ENCODE measurements around the gene YEATS2. TPM values are rescaled to one million over a fixed set of nuclear protein-coding genes. Genes with fewer than 3 reads are reported as not detected.

Gene YEATS2
- total RNA-seq, 2 donors from 2014 or later = 51.1 to 66.1 TPM

- Mint-ChIP-seq H3K4me3 (no peak overlapping the region), H3K4me1 (ENCODE audit: low read depth in 2 of 2) (peaks cover 0 to 7% of the 10 kb centered on the region in 2 donors), H3K36me3 (no peaks in the 10 kb centered on the region), H3K27ac (no peak overlapping the region), H3K9me3 (no peaks in the 10 kb centered on the region), H3K27me3 (no peaks in the 10 kb centered on the region)
- DNase-seq (ENCODE audit: low spot score) (no peak), ATAC-seq (no peak)
Observed at GRCh38 chr3:183816681-183817510, 119.3 kb downstream of the YEATS2 start.

GRCh38 chr3:183817639-183818038 is 120.0 kb downstream of the YEATS2 start:
- H3K27me3 Mint-ChIP-seq = no peaks in the 10 kb centered on the region
- no peaks in the 10 kb centered on the region for H3K9me3 Mint-ChIP-seq
- H3K36me3 Mint-ChIP-seq = no peaks in the 10 kb centered on the region
- no peak for DNase-seq (ENCODE audit: low spot score)
- peaks cover 0 to 7% of the 10 kb centered on the region in 2 donors for H3K4me1 Mint-ChIP-seq (ENCODE audit: low read depth in 2 of 2)
- no peak overlapping the region for H3K4me3 Mint-ChIP-seq
- ATAC-seq = no peak
- H3K27ac Mint-ChIP-seq = no peak overlapping the region

DNA sequence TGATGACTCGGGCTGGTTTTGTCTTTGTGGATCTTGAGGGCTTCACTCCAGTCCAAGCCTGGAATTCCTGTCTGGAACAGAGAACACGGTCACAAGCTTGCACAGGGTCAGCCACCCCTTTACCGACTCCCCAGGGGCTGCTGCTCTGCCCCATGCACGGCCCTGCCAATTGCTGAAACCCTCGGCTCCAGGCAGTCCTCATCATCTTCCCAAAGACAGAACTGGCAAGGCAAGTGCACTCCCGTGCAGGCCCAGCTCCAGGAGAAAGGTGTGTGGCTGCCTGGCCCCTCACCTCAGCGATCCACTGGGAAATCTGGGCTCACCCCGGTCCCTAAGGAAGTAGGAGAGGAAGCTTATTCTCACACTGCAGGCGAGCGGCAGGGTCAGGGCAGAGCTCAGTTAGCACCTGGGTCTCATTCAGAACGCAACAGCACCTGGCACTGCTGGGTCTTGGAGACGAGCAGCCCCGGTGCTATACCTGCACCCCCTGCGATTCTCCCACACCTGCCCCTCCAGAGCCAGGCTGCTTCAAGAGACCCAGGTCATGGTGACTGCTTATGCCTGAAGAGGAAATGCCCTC is 120.5 kb downstream of the YEATS2 start:
- Mint-ChIP-seq H3K4me1 (ENCODE audit: low read depth in 2 of 2) (peaks cover 0 to 7% of the 10 kb centered on the region in 2 donors), H3K9me3 (no peaks in the 10 kb centered on the region), H3K27ac (no peak overlapping the region), H3K27me3 (no peaks in the 10 kb centered on the region), H3K36me3 (no peaks in the 10 kb centered on the region), H3K4me3 (no peak overlapping the region)
- no peak for DNase-seq (ENCODE audit: low spot score)
- ATAC-seq = no peak

DNA sequence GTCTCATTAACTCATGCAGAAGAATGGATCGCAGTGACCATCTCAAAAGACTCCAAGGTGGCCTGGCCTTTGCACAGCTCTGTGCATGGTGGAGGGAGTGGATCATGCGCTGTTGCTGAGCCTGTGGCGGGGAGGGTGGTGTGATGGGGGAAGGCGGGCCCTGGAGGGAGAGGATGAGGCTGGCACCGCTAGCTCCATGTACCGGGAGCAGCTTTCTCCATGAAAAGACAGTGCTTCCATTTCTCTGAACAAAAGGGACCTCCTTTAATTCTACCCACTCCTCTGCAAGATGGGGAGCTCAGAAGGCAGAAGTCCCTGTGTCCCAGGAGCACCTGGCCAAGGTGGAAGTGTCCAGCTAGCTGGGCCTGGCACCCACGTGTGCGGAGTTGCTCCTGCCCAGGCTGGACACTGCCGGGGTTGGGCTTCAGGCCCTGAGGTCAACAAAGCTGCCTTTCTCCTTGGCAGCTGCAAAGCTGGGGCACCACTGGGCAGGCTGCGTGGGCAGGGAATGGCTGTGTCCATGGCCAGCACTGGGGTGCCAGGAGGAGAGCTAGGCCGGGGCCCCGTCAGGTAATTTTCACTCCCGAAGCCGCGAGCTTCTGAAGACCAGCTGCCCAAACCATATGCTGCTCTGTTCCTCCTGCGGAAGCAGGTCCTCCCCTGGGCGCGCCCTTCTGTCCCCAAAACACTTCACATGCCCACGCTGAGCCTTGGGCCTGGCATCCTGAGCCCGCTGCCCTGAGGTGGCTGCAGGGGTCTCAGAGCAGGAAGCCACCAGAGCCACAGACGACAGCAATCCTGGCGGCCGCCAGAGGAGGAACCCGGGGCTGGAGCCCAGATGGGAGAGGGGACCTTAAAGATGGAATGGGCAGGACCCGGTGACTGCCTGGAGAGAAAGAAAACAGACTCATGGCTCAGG is 121.4 kb downstream of the YEATS2 start:
- H3K27ac Mint-ChIP-seq = no peak overlapping the region
- H3K4me3 Mint-ChIP-seq = no peak overlapping the region
- H3K36me3 Mint-ChIP-seq = no peaks in the 10 kb centered on the region

DNA sequence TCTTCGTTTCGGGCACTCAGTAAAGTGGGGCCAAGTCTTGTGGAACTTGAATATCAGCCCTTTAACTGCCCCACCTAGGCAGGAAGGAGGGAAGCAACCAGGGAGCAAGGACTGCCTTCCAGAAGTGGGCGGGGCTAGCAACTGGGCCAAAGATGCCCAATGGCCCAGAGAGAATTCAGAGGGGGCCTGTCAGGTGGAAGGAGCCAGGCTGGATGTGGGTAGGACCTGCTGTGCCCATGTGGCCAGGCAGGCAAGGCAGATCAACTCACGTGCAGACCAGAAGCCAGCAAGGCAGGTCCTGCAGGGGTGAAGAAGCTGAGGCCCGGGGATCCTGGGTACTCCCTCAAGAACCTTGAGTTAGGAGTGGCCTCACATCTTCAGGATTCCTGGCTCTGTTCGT is 122.2 kb downstream of the YEATS2 start:
- peaks cover 9 to 14% of the 10 kb centered on the region in 2 donors for H3K4me1 Mint-ChIP-seq (ENCODE audit: low read depth in 2 of 2)
- no peaks in the 10 kb centered on the region for H3K9me3 Mint-ChIP-seq
- no peak for ATAC-seq
- no peak for DNase-seq (ENCODE audit: low spot score)
- no peak overlapping the region for H3K4me3 Mint-ChIP-seq
- H3K36me3 Mint-ChIP-seq = no peaks in the 10 kb centered on the region
- H3K27me3 Mint-ChIP-seq = no peaks in the 10 kb centered on the region
- H3K27ac Mint-ChIP-seq = no peak overlapping the region

More for the DNA sequence above, 121.4 kb downstream of the YEATS2 start:
- Mint-ChIP-seq H3K27me3 (no peaks in the 10 kb centered on the region), H3K9me3 (no peaks in the 10 kb centered on the region), H3K4me1 (ENCODE audit: low read depth in 2 of 2) (peaks cover 2 to 11% of the 10 kb centered on the region in 2 donors)
- ATAC-seq (no peak), DNase-seq (ENCODE audit: low spot score) (no peak)

- Mint-ChIP-seq H3K4me1 (ENCODE audit: low read depth in 2 of 2) (peaks cover 9 to 13% of the 10 kb centered on the region in 2 donors), H3K9me3 (no peaks in the 10 kb centered on the region), H3K27ac (peak overlapping the region in 1 of 2 donors; percentile 22), H3K36me3 (no peaks in the 10 kb centered on the region), H3K4me3 (no peak overlapping the region), H3K27me3 (no peaks in the 10 kb centered on the region)
- ATAC-seq (no peak), DNase-seq (ENCODE audit: low spot score) (no peak)
Observed at GRCh38 chr3:183822631-183823030, 125.0 kb downstream of the YEATS2 start.

GRCh38 chr3:183823963-183824362 is 126.4 kb downstream of the YEATS2 start:
- peaks cover 9 to 13% of the 10 kb centered on the region in 2 donors for H3K4me1 Mint-ChIP-seq (ENCODE audit: low read depth in 2 of 2)
- no peaks in the 10 kb centered on the region for H3K36me3 Mint-ChIP-seq
- ATAC-seq (no peak), DNase-seq (ENCODE audit: low spot score) (no peak)
- no peaks in the 10 kb centered on the region for H3K27me3 Mint-ChIP-seq
- H3K27ac Mint-ChIP-seq = peak overlapping the region in 1 of 2 donors; percentile 61
- peak overlapping the region; percentile 83 for H3K4me3 Mint-ChIP-seq
- no peaks in the 10 kb centered on the region for H3K9me3 Mint-ChIP-seq

- no peaks in the 10 kb centered on the region for H3K27me3 Mint-ChIP-seq
- H3K4me3 Mint-ChIP-seq = peak overlapping the region; percentile 83
- ATAC-seq (peak; percentile 63), DNase-seq (ENCODE audit: low spot score) (no peak)
- no peaks in the 10 kb centered on the region for H3K36me3 Mint-ChIP-seq
- peak overlapping the region in 1 of 2 donors; percentile 61 for H3K27ac Mint-ChIP-seq
- H3K4me1 Mint-ChIP-seq (ENCODE audit: low read depth in 2 of 2) = peaks cover 9 to 13% of the 10 kb centered on the region in 2 donors
- H3K9me3 Mint-ChIP-seq = no peaks in the 10 kb centered on the region
Observed at GRCh38 chr3:183824761-183825455, 127.3 kb downstream of the YEATS2 start.

DNA sequence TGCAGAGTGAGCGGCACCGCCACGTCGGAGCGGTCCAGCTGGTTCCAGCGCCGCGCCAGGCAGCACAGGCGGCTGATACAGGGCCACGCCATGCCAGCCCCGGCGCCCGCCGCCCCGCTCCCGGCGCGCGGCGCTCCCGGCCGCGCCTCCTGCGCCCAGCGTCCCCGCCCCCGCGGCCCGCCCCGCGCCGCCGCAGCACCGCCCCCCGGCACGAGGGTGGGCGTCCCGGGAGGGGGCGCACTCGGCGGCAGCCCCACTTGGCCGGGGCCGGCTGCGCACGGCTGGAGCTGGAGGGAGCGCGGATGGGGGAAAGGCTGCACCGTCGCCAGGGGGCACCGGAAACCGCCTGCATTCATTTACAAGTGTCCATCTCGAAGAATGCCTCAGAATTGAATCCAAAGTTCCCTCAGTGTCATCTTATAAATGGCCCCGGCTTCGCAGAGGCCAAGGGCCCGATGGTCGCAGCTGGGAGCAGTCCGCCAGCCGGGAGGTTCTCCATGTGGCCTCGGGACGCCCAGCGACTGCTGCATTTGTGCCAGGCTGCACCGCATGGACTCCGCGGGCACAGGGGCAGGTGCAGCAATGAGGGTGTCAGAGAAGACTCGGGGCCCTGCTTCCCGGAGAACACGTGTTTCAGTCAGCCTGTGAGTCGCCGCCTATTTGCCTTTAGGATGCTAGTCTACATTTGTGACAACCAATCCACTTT is 128.0 kb downstream of the YEATS2 start, which contains the start of gene MAP6D1:
TSS of gene MAP6D1 (minus strand) at position 122 of the 706 bp plus-strand sequence. CDS start at position 92, 30 bp downstream.
- Mint-ChIP-seq H3K4me1 (ENCODE audit: low read depth in 2 of 2) (peaks cover 9 to 13% of the 10 kb centered on the region in 2 donors), H3K27me3 (no peaks in the 10 kb centered on the region), H3K27ac (peak within 1 kb of the TSS in 1 of 2 donors; percentile 61), H3K4me3 (peak within 1 kb of the TSS; percentile 83), H3K9me3 (no peaks in the 10 kb centered on the region), H3K36me3 (no peaks in the 10 kb centered on the region)
- no peak for DNase-seq (ENCODE audit: low spot score)
- peak; percentile 69 to 71 for ATAC-seq

GRCh38 chr3:183826448-183827250 is 129.1 kb downstream of the YEATS2 start:
- H3K4me1 Mint-ChIP-seq (ENCODE audit: low read depth in 2 of 2) = peaks cover 9 to 13% of the 10 kb centered on the region in 2 donors
- no peaks in the 10 kb centered on the region for H3K36me3 Mint-ChIP-seq
- ATAC-seq (no peak), DNase-seq (ENCODE audit: low spot score) (no peak)
- peak overlapping the region; percentile 59 for H3K4me3 Mint-ChIP-seq
- H3K9me3 Mint-ChIP-seq = no peaks in the 10 kb centered on the region
- no peak overlapping the region for H3K27ac Mint-ChIP-seq
- no peaks in the 10 kb centered on the region for H3K27me3 Mint-ChIP-seq

DNA sequence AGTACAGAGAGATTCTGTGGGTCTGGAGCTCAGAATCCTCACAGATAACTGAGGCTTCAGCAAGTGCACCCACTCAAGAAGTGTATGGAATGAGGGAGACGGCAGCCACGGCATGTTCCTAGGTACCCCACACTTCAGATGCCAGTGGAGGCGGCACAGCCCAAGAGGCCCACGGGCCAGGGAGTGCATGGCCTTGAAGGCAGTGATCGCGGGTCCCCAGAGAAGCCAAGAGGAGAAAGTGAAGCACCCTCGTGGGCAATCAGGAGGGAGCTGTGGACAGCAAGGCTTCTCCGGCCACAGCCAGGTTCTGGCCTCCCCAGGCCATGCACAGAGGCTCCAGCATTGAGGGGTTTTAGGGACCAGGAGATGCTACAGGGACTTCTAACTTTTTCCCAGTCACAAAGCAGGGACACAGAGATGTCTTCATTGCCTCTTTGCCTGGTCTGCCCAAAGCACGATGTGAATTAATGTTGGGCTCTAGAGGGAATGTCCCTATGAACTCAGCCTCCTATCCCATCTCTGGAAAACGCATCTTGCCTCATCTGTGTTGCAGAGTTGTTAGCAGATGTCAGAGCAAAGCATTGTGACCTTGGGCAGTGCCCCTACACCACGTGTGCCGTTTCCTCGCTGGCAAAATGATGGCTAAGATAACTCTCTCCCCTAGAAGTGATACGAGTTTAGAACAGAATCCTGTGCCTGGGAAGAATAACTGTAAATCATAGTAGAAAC is 130.4 kb downstream of the YEATS2 start:
- H3K27me3 Mint-ChIP-seq = no peaks in the 10 kb centered on the region

More for the DNA sequence above, 130.4 kb downstream of the YEATS2 start:
- ATAC-seq (no peak), DNase-seq (ENCODE audit: low spot score) (no peak)
- H3K4me1 Mint-ChIP-seq (ENCODE audit: low read depth in 2 of 2) = peaks cover 9 to 13% of the 10 kb centered on the region in 2 donors
- H3K4me3 Mint-ChIP-seq = no peak overlapping the region
- H3K9me3 Mint-ChIP-seq = no peaks in the 10 kb centered on the region
- H3K36me3 Mint-ChIP-seq = no peaks in the 10 kb centered on the region
- H3K27ac Mint-ChIP-seq = no peak overlapping the region
